ENCODE measurements around the gene OR1M1. TPM values are rescaled to one million over a fixed set of nuclear protein-coding genes. Genes with fewer than 3 reads are reported as not detected.
"Not testable (repeated sequence)": the region's sequence is repeated elsewhere in the genome, so short reads cannot be mapped to it uniquely, and the experiment has no call there.

Gene OR1M1
- total and polyA plus RNA-seq, 7 donors, result not detected

DNA sequence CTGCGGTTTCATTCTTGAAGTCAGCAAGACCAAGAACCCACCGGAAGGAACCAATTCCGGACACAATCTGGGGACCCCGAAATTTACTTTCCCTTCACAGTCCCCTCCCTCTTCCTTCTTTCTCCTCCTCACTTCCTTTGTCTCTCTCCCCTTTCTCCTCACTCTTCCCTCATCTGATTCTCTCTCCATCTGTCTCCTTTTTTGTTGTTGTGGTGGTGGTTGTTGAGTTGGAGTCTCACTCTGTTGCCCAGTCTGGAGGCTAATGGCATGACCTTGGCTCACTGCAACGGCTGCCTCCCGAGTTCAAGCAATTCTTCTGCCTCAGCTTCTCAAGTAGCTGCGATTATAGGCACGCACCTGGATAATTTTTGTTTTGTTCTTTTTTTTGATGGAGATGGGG is 32.7 kb upstream of the OR1M1 start:
- ATAC-seq (no peak), DNase-seq (no peak)

DNA sequence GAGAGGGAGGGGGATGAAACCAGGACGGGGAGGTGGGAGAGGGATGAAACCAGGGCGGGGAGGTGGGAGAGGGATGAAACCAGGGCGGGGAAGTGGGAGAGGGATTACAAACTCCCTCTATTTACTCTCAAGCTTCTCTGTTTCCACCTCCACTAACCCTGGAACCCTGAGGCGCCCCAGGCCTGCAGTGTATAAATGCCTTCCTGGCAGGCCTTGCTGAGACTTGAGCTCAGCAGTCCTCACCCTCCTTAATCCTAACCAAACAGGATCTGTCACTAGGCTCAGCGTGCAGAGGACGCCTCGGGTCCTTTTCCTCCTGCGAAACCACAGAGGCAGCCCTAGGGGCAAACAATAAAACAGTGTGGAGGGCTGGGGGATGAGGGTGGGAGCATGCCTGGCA is 32.1 kb upstream of the OR1M1 start:
- TF ChIP-seq, protein P1, sequence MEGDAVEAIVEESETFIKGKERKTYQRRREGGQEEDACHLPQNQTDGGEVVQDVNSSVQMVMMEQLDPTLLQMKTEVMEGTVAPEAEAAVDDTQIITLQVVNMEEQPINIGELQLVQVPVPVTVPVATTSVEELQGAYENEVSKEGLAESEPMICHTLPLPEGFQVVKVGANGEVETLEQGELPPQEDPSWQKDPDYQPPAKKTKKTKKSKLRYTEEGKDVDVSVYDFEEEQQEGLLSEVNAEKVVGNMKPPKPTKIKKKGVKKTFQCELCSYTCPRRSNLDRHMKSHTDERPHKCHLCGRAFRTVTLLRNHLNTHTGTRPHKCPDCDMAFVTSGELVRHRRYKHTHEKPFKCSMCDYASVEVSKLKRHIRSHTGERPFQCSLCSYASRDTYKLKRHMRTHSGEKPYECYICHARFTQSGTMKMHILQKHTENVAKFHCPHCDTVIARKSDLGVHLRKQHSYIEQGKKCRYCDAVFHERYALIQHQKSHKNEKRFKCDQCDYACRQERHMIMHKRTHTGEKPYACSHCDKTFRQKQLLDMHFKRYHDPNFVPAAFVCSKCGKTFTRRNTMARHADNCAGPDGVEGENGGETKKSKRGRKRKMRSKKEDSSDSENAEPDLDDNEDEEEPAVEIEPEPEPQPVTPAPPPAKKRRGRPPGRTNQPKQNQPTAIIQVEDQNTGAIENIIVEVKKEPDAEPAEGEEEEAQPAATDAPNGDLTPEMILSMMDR (IDR thresholded peaks at IDR 0.05), result no peak

More for the DNA sequence above, 32.7 kb upstream of the OR1M1 start:
- TF ChIP-seq, protein P1 (IDR thresholded peaks at IDR 0.05), result no peak
- Histone ChIP-seq H3K4me3 (no peak overlapping the region), H3K27me3 (ENCODE audit: insufficient read depth in 3 of 3, low read length in 2 of 3) (no peaks in the 10 kb centered on the region), H3K27ac (no peak overlapping the region), H3K36me3 (ENCODE audit: insufficient read depth in 1 of 2, low read depth in 1 of 2) (no peaks in the 10 kb centered on the region), H3K9me3 (no peaks in the 10 kb centered on the region), H3K4me1 (no peaks in the 10 kb centered on the region)
- intact Hi-C loops (cut with DNase I), result no loop called here
- WGBS, 3 donors, result 74 to 87% (median 78%) methylated on average over 8 of the region's 8 CpGs

DNA sequence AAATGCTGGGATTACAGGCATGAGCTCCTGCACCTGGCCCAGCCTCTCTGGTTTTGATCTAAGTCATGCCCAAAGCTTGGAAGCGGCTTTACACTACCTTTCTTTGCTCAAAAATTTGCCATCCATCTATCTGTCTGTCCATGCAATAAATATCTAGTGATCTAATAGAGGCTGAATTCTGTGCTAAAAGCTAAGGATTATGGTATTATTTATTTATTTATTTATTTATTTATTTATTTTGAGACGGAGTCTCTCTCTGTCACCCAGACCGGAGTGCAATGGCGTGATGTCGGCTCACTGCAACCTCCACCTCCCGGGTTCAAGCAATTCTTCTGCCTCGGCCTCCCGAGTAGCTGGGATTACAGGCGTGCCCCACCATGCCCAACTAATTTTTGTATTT is 30.7 kb upstream of the OR1M1 start:
- H3K4me3 ChIP-seq; DNase-seq; H3K4me1 ChIP-seq; H3K9me3 ChIP-seq; H3K27me3 ChIP-seq (ENCODE audit: insufficient read depth in 3 of 3, low read length in 2 of 3); intact Hi-C loops (cut with DNase I); ATAC-seq; H3K36me3 ChIP-seq (ENCODE audit: insufficient read depth in 1 of 2, low read depth in 1 of 2); H3K27ac ChIP-seq: not testable (repeated sequence)
- WGBS, 3 donors, result 88 to 95% (median 93%) methylated on average over 9 of the region's 9 CpGs

More for the DNA sequence above, 32.1 kb upstream of the OR1M1 start:
- Histone ChIP-seq H3K9me3 (no peaks in the 10 kb centered on the region), H3K4me3 (no peak overlapping the region), H3K27ac (no peak overlapping the region), H3K4me1 (no peaks in the 10 kb centered on the region), H3K27me3 (ENCODE audit: insufficient read depth in 3 of 3, low read length in 2 of 3) (no peaks in the 10 kb centered on the region), H3K36me3 (ENCODE audit: insufficient read depth in 1 of 2, low read depth in 1 of 2) (no peaks in the 10 kb centered on the region)
- WGBS, 3 donors, result 15 to 24% (median 24%) methylated on average over 8 of the region's 8 CpGs
- intact Hi-C loops (cut with DNase I), result no loop called here
- DNase-seq (no peak), ATAC-seq (no peak)

DNA sequence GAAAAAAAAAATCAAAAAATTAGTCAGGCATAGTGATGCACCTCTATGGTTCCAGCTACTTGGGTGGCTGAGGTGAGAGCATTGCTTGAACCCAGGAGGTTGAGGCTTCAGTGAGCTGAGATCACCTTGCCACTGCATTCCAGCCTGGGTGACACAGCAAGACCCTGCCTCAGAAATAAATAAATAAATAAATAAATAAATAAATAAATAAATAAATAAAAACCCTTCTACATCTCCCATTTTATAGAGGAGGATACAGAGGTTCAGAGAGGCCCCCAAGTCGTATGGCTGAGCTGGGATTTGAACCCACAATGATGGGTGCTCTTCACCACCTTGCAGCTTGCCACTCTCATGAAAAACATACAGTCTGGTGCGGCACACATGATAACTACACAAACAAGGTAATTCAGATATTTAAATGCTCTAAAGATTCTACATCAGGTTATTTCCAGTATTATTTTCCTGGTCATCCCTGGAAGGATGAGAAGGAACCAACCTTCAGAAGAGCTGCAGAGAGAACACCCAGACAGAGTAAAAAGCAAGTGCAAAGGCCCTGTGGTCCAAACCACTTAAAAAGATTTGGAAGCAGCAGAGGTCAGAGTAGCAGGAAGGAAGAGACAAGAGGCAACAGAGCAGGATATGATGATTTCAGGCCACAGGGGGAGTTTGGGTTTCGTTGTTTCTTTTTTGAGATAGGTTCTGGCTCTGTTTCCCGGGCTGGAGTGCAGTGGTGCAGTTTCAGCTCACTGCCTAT is 29.2 kb upstream of the OR1M1 start:
- Histone ChIP-seq H3K9me3 (no peaks in the 10 kb centered on the region), H3K27ac (no peak overlapping the region), H3K4me3 (no peak overlapping the region), H3K27me3 (ENCODE audit: insufficient read depth in 3 of 3, low read length in 2 of 3) (no peaks in the 10 kb centered on the region), H3K4me1 (no peaks in the 10 kb centered on the region), H3K36me3 (ENCODE audit: insufficient read depth in 1 of 2, low read depth in 1 of 2) (no peaks in the 10 kb centered on the region)
- DNase-seq, result no peak
- ATAC-seq, result no peak
- intact Hi-C loops (cut with DNase I), result no loop called here
- 71 to 79% (median 71%) methylated on average over 4 of the region's 4 CpGs for WGBS, 3 donors
- TF ChIP-seq, protein P1 (IDR thresholded peaks at IDR 0.05), result no peak

DNA sequence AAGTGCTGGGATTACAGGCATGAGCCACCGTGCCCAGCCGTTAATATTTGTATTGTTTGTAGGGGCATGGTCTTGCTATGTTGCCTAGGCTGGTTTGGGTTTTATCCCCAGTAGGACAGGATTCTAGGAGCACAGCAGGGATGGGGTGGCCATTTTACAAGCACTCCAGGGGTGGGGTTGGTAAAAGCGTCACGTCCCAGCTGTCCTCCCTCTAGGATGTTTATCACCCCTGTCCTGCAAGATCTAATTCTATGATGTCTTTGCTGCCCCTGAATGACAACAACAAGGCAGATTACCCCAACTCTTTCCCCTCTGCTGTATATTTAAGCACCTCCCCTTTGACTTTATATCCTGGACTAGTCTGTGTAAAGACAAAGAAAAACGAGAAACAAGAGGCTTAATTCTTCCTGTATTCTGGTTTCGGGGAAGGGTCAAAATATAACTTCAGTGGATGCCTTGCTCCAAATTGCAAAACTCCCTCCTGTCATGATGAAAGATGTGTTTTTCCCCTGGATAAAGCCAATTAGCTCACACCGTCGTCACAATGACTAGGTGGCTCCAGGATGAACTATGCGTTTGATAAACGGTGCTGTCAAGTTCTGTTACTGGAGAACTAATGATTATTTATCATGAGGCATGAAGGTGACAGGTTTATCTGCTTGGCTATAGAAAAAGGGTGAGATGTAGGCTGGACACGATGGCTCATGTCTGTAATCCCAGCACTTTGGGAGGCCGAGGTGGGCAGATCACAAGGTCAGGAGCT is 27.8 kb upstream of the OR1M1 start:
- H3K27ac ChIP-seq, result no peak overlapping the region
- intact Hi-C loops (cut with DNase I), result no loop called here
- 35 to 42% (median 39%) methylated on average over 12 of the region's 12 CpGs for WGBS, 3 donors
- H3K4me3 ChIP-seq, result no peak overlapping the region
- H3K36me3 ChIP-seq (ENCODE audit: insufficient read depth in 1 of 2, low read depth in 1 of 2), result no peaks in the 10 kb centered on the region
- no peaks in the 10 kb centered on the region for H3K4me1 ChIP-seq
- no peaks in the 10 kb centered on the region for H3K9me3 ChIP-seq
- ATAC-seq (no peak), DNase-seq (no peak)
- TF ChIP-seq, protein P1 (IDR thresholded peaks at IDR 0.05), result no peak
- no peaks in the 10 kb centered on the region for H3K27me3 ChIP-seq (ENCODE audit: insufficient read depth in 3 of 3, low read length in 2 of 3)
